CD14-positive monocyte (primary cell): ENCODE data around the gene FOXD4L3. TPM values are rescaled to one million over a fixed set of nuclear protein-coding genes. Genes with fewer than 3 reads are reported as not detected.
"Not testable (repeated sequence)": the region's sequence is repeated elsewhere in the genome, so short reads cannot be mapped to it uniquely, and the experiment has no call there.

Experiments
- DNase-seq, 3 donors: peaks; one replicate each; pipeline ENCODE4 v3.0.0-alpha.2; 2011 to 2022
- H2AFZ ChIP-seq: 2 replicates; pipeline ENCODE4 v1.6.0; 2012; ENCODE audit warnings: mild to moderate bottlenecking, low read depth, low read length, inconsistent platforms; ENCODE audit not compliant: insufficient read depth, poor library complexity, severe bottlenecking
- H3K27ac ChIP-seq, 2 donors: 1 replicate in 1 of 2; 2 replicates in 1 of 2; pipeline ENCODE4 v1.5.1; 2012 to 2013; ENCODE audit warnings: low read length in 2 of 2, control low read depth in 1 of 2, inconsistent platforms in 1 of 2, low read depth in 1 of 2, mild to moderate bottlenecking in 1 of 2
- H3K27me3 ChIP-seq, 2 donors: one replicate each; pipeline versions ENCODE4 v1.6.0 to v1.6.1; 2011 to 2013; ENCODE audit warnings: low read length in 2 of 2; ENCODE audit not compliant: control insufficient read depth in 2 of 2, insufficient read depth in 2 of 2
- H3K36me3 ChIP-seq, 2 donors: replicated peaks in 1 of 2; 1 replicate in 1 of 2; 2 replicates in 1 of 2; pipeline versions ENCODE4 v1.5.1 to v1.6.1; 2012 to 2013; ENCODE audit warnings: low read length in 2 of 2, control low read depth in 1 of 2, inconsistent platforms in 1 of 2, mild to moderate bottlenecking in 1 of 2; ENCODE audit not compliant: insufficient read depth in 2 of 2, control insufficient read depth in 1 of 2
- H3K4me1 ChIP-seq, 2 donors: 1 replicate in 1 of 2; 2 replicates in 1 of 2; pipeline versions ENCODE4 v1.5.1 to v1.6.1; 2012 to 2013; ENCODE audit warnings: low read length in 2 of 2, control low read depth in 1 of 2, inconsistent platforms in 1 of 2, mild to moderate bottlenecking in 1 of 2, moderate library complexity in 1 of 2; ENCODE audit not compliant: insufficient read depth in 2 of 2, control insufficient read depth in 1 of 2
- H3K4me2 ChIP-seq: replicated peaks from 2 replicates; pipeline ENCODE3; 2012; ENCODE audit warnings: low read length, moderate library complexity, mild to moderate bottlenecking; ENCODE audit not compliant: poor library complexity, severe bottlenecking; ENCODE audit errors: extremely low read depth
- H3K4me3 ChIP-seq, 3 experiments: fragments of 200-600 bp in 1 of 3; sonication (generic) in 1 of 3; replicated peaks in 1 of 3; 1 replicate in 2 of 3; 2 replicates in 1 of 3; pipeline ENCODE4 v1.5.1; 2011 to 2013; ENCODE audit warnings: low read length in 3 of 3, mild to moderate bottlenecking in 3 of 3, control low read depth in 2 of 3, low read depth in 2 of 3, inconsistent platforms in 1 of 3, moderate library complexity in 1 of 3
- H3K79me2 ChIP-seq: 2 replicates; pipeline ENCODE4 v1.6.0; 2012; ENCODE audit warnings: mild to moderate bottlenecking, control low read depth, inconsistent platforms, low read length, moderate library complexity; ENCODE audit not compliant: insufficient read depth
- H3K9ac ChIP-seq: 2 replicates; pipeline ENCODE4 v1.6.0; 2017; ENCODE audit warnings: low read length, mild to moderate bottlenecking; ENCODE audit not compliant: insufficient read depth, poor library complexity, severe bottlenecking
- H3K9me3 ChIP-seq, 2 donors: replicated peaks in 1 of 2; 1 replicate in 1 of 2; 2 replicates in 1 of 2; pipeline versions ENCODE4 v1.5.1 to v1.6.1; 2012 to 2013; ENCODE audit warnings: low read length in 2 of 2, control low read depth in 1 of 2; ENCODE audit not compliant: control insufficient read depth in 1 of 2, insufficient read depth in 1 of 2
- H4K20me1 ChIP-seq: 2 replicates; pipeline ENCODE4 v1.6.0; 2012; ENCODE audit warnings: mild to moderate bottlenecking, low read length, control low read depth, moderate library complexity; ENCODE audit not compliant: insufficient read depth
- H3K27ac Mint-ChIP-seq, 7 donors: one replicate each; pipeline ENCODE4 v1.8.0; 2020; ENCODE audit warnings: mild to moderate bottlenecking in 7 of 7, mixed read lengths in 7 of 7, moderate library complexity in 6 of 7, inconsistent platforms in 2 of 7
- H3K27me3 Mint-ChIP-seq, 3 donors: one replicate each; pipeline ENCODE4 v1.8.0; 2021 to 2022; ENCODE audit warnings: low read depth in 3 of 3, mild to moderate bottlenecking in 3 of 3, mixed read lengths in 3 of 3, moderate library complexity in 3 of 3, inconsistent platforms in 1 of 3
- H3K36me3 Mint-ChIP-seq, 2 donors: one replicate each; pipeline ENCODE4 v1.8.0; 2020; ENCODE audit warnings: mixed read lengths in 2 of 2, inconsistent platforms in 1 of 2, mild to moderate bottlenecking in 1 of 2
- H3K4me1 Mint-ChIP-seq: one replicate; pipeline ENCODE4 v1.8.0; 2020; ENCODE audit warnings: mild to moderate bottlenecking, mixed read lengths
- H3K4me3 Mint-ChIP-seq, 2 donors: one replicate each; pipeline ENCODE4 v1.8.0; 2020; ENCODE audit warnings: mild to moderate bottlenecking in 2 of 2, mixed read lengths in 2 of 2, moderate library complexity in 1 of 2
- H3K9me3 Mint-ChIP-seq, 7 donors: one replicate each; pipeline ENCODE4 v1.8.0; 2020 to 2022; ENCODE audit warnings: mixed read lengths in 7 of 7, mild to moderate bottlenecking in 6 of 7, moderate library complexity in 6 of 7, inconsistent platforms in 2 of 7
- WGBS: methylation state at CpG from one replicate; pipeline ENCODE4 v1.1.5; 2013; ENCODE audit warnings: missing lambda C conversion rate; ENCODE audit not compliant: insufficient coverage; 5-methylcytosine and 5-hydroxymethylcytosine counted together
- intact Hi-C, 2 donors: fragments of 100-400 bp; cut with micrococcal nuclease; formaldehyde crosslinking; loops; one replicate each; pipeline versions ENCODE4 v1.15.0 to v1.15.1; 2023
- polyA plus RNA-seq, 3 donors: library from polyadenylated mRNA; depleted of rRNA in 1 of 3; unstranded in 2 of 3; stranded (reverse) in 1 of 3; fragments of 300-500 nt in 2 of 3; fragments of >200 nt in 1 of 3; fragmentation: Illumina TruSeq in 2 of 3; gene quantifications; 1 replicate in 2 of 3; 2 replicates in 1 of 3; pipeline ENCODE4 v1.2.3, GENCODE V29; 2012 to 2021

Gene FOXD4L3
- polyA plus RNA-seq, 3 donors = not detected

DNA sequence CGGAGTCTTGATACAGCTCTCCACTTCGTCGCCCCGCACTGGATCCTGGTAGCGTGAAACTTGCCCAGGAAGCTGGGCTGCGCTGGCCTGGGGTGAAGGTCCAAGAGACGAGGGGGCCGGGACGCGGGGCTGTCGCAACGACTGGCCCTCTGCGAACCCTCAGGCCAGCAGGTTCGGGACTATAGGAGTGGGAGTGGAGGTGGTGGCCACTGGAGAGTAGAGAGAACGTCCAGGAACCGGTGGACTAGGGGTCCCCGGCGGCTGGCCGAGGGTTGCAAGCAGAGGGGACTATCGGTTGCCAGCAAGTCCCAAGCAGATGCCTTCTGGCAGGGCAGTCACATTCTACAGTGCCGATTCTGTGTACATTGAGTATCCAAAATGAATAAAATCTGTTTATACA is 5.0 kb downstream of the FOXD4L3 start:
- H3K4me3 Mint-ChIP-seq, H2AFZ ChIP-seq, H3K4me2 ChIP-seq, H3K79me2 ChIP-seq, H3K36me3 Mint-ChIP-seq, H3K36me3 ChIP-seq, H3K4me1 ChIP-seq, H3K9me3 Mint-ChIP-seq, H3K27me3 ChIP-seq, H3K9ac ChIP-seq, H3K27ac ChIP-seq, H3K9me3 ChIP-seq, H3K27me3 Mint-ChIP-seq, H4K20me1 ChIP-seq, DNase-seq, H3K4me3 ChIP-seq, H3K27ac Mint-ChIP-seq, H3K4me1 Mint-ChIP-seq, intact Hi-C loops: not testable (repeated sequence)
- 17% methylated on average over 13 of the region's 21 CpGs for WGBS

DNA sequence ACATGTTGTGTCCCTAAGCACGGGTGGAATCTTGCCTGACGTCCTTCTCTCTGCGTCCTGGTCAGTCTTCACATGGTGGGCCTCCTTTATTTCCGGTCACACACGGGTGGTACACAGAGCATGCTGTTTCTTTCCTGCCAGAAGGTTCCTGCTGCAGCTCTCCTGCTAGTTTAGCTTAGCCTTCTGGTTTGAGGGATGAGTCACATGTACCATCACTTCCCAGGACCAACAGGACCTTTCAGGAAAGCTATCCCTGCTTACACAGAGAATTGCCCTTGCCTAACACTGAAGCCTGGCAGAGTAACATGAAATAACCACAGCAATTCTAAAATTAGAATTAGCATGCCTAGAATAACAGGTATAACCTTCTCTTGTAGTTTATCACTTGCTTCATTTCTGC is 8.5 kb downstream of the FOXD4L3 start:
- H3K36me3 Mint-ChIP-seq, H3K4me2 ChIP-seq, DNase-seq, H3K79me2 ChIP-seq, H3K27me3 Mint-ChIP-seq, H3K9me3 ChIP-seq, H3K4me1 Mint-ChIP-seq, intact Hi-C loops, H2AFZ ChIP-seq, H3K9ac ChIP-seq, H3K36me3 ChIP-seq, H3K27ac ChIP-seq, H3K9me3 Mint-ChIP-seq, H4K20me1 ChIP-seq, H3K4me3 ChIP-seq, H3K4me1 ChIP-seq, H3K4me3 Mint-ChIP-seq, H3K27ac Mint-ChIP-seq, H3K27me3 ChIP-seq: not testable (repeated sequence)
- WGBS = no CpG with 5 or more reads among the region's 5 CpGs

DNA sequence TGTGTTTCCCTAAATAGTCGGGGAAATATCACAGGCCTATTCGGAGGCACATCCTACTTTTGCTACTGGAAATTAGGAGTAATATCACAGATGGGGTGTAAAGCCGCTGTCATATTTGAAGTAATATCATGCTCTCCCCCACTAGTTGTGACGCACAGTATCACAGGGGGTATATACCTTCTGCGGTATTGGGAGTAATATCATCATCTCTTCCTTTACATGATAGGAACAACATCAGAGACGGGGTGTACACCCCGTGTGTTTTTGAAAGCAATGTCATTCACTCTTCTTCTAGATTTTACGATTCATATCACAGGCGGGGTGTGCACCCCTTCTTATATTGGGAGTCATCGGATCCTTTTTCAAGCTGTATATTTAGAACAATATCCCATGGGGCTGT is 15.5 kb downstream of the FOXD4L3 start:
- H3K4me1 Mint-ChIP-seq, H3K36me3 Mint-ChIP-seq, H3K4me3 ChIP-seq, DNase-seq, intact Hi-C loops, H3K36me3 ChIP-seq, H3K4me1 ChIP-seq, H3K9me3 Mint-ChIP-seq, H3K27me3 Mint-ChIP-seq, H3K4me2 ChIP-seq, H3K27ac ChIP-seq, H3K27me3 ChIP-seq, H3K27ac Mint-ChIP-seq, H3K9me3 ChIP-seq, H3K4me3 Mint-ChIP-seq, H3K79me2 ChIP-seq, H2AFZ ChIP-seq, H4K20me1 ChIP-seq, H3K9ac ChIP-seq: not testable (repeated sequence)
- WGBS = no CpG with 5 or more reads among the region's 10 CpGs

DNA sequence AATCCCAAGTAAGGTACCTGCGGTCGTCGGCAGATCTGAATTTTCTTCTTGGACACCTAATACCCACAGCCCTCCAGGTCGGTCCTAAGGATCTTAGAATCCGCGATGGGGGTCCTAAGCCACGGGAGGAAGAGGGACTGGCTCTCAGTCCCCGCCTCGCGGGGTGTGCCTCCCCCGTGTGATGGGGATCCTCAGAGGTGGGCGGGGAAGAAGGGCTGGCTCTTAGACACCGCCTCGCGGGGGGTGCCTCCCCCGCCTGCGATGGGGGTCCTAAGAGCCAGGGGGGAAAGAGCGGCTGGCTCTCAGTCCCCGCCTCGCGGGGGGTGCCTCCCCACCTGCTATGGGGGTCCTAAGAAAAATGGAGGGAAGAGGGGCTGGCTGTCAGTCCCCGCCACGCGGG is 21.1 kb downstream of the FOXD4L3 start:
- H3K4me1 ChIP-seq, H3K9me3 Mint-ChIP-seq, H3K4me2 ChIP-seq, H3K9me3 ChIP-seq, H3K79me2 ChIP-seq, H3K4me3 Mint-ChIP-seq, H3K9ac ChIP-seq, H3K36me3 ChIP-seq, DNase-seq, H3K27ac ChIP-seq, H4K20me1 ChIP-seq, H3K27me3 Mint-ChIP-seq, H3K4me3 ChIP-seq, intact Hi-C loops, H3K36me3 Mint-ChIP-seq, H3K4me1 Mint-ChIP-seq, H2AFZ ChIP-seq, H3K27ac Mint-ChIP-seq: not testable (repeated sequence)
- WGBS = no CpG with 5 or more reads among the region's 24 CpGs
- H3K27me3 ChIP-seq = peaks cover 0 to 13% of the 10 kb centered on the region in 2 donors
